H9 (cell line): ENCODE results near the gene NDUFAF2. TPM values are rescaled to one million over a fixed set of nuclear protein-coding genes. Genes with fewer than 3 reads are reported as not detected.

Experiments used
- DNase-seq: peaks from one replicate; pipeline ENCODE4 v3.0.0-alpha.2; 2017
- H2AFZ ChIP-seq: one replicate; pipeline ENCODE4 v1.6.1; 2013; ENCODE audit warnings: mild to moderate bottlenecking, low read length, control low read depth, moderate library complexity
- H2AK5ac ChIP-seq: 2 replicates; pipeline ENCODE4 v1.6.1; 2013; ENCODE audit warnings: low read length, control low read depth, mixed read lengths; ENCODE audit not compliant: insufficient read length
- H2BK120ac ChIP-seq: one replicate; pipeline ENCODE4 v1.6.1; 2013; ENCODE audit warnings: low read depth, mild to moderate bottlenecking, low read length, control low read depth, inconsistent platforms; ENCODE audit not compliant: poor library complexity, severe bottlenecking
- H2BK12ac ChIP-seq: 2 replicates; pipeline ENCODE4 v1.6.1; 2013; ENCODE audit warnings: low read length, control low read depth, mixed read lengths, low read depth; ENCODE audit not compliant: insufficient read length
- H2BK15ac ChIP-seq: 2 replicates; pipeline ENCODE4 v1.6.1; 2013; ENCODE audit warnings: low read depth, low read length, control low read depth
- H2BK20ac ChIP-seq: one replicate; pipeline ENCODE4 v1.6.1; 2013; ENCODE audit warnings: low read depth, mild to moderate bottlenecking, low read length, control low read depth, inconsistent platforms; ENCODE audit not compliant: poor library complexity, severe bottlenecking
- H2BK5ac ChIP-seq: 2 replicates; pipeline ENCODE4 v1.6.1; 2013; ENCODE audit warnings: low read length, control low read depth, mixed read lengths; ENCODE audit not compliant: insufficient read length
- H3K14ac ChIP-seq: 2 replicates; pipeline ENCODE4 v1.6.1; 2013; ENCODE audit warnings: low read length, control low read depth; ENCODE audit not compliant: insufficient read depth
- H3K18ac ChIP-seq: 2 replicates; pipeline ENCODE4 v1.6.1; 2013; ENCODE audit warnings: low read depth, mild to moderate bottlenecking, mixed read lengths, low read length, control low read depth; ENCODE audit not compliant: insufficient read length
- H3K23ac ChIP-seq: 2 replicates; pipeline ENCODE4 v1.6.1; 2013; ENCODE audit warnings: low read length, control low read depth, mixed read lengths, low read depth; ENCODE audit not compliant: insufficient read length
- H3K23me2 ChIP-seq: 2 replicates; pipeline ENCODE4 v1.6.1; 2013; ENCODE audit warnings: low read depth, mild to moderate bottlenecking, mixed read lengths, low read length, control low read depth; ENCODE audit not compliant: insufficient read length, poor library complexity, severe bottlenecking
- H3K27ac ChIP-seq: 2 replicates; pipeline ENCODE4 v1.5.1; 2013; ENCODE audit warnings: low read length, control low read depth, mixed read lengths, low read depth; ENCODE audit not compliant: insufficient read length
- H3K27me3 ChIP-seq: 2 replicates; pipeline ENCODE4 v1.6.1; 2013; ENCODE audit warnings: low read length, control low read depth, inconsistent platforms; ENCODE audit not compliant: insufficient read depth
- H3K4ac ChIP-seq: 2 replicates; pipeline ENCODE4 v1.6.1; 2013; ENCODE audit warnings: low read depth, mild to moderate bottlenecking, control low read depth, inconsistent platforms, low read length, moderate library complexity
- H3K4me1 ChIP-seq: 2 replicates; pipeline ENCODE4 v1.6.1; 2013; ENCODE audit warnings: low read length, control low read depth, inconsistent platforms; ENCODE audit not compliant: insufficient read depth
- H3K4me2 ChIP-seq: 2 replicates; pipeline ENCODE4 v1.6.1; 2013; ENCODE audit warnings: low read length, control low read depth, mixed read lengths; ENCODE audit not compliant: insufficient read length, insufficient read depth
- H3K56ac ChIP-seq: 2 replicates; pipeline ENCODE4 v1.6.1; 2013; ENCODE audit warnings: low read depth, mild to moderate bottlenecking, mixed read lengths, low read length, control low read depth; ENCODE audit not compliant: insufficient read length
- H3K79me1 ChIP-seq: 2 replicates; pipeline ENCODE4 v1.6.1; 2013; ENCODE audit warnings: low read depth, mild to moderate bottlenecking, moderate library complexity, low read length, control low read depth, inconsistent platforms; ENCODE audit not compliant: insufficient read depth, poor library complexity, severe bottlenecking
- H3K79me2 ChIP-seq: 2 replicates; pipeline ENCODE4 v1.6.1; 2013; ENCODE audit warnings: low read length, control low read depth, inconsistent platforms; ENCODE audit not compliant: insufficient read depth
- H3K9ac ChIP-seq: 2 replicates; pipeline ENCODE4 v1.6.1; 2013; ENCODE audit warnings: low read length, control low read depth, mixed read lengths; ENCODE audit not compliant: insufficient read length; ENCODE audit errors: extremely low read depth
- H3K9me3 ChIP-seq: one replicate; pipeline ENCODE4 v1.6.1; 2013; ENCODE audit warnings: low read depth, low read length, inconsistent platforms; ENCODE audit not compliant: control insufficient read depth
- H3T11ph ChIP-seq: one replicate; pipeline ENCODE4 v1.6.1; 2013; ENCODE audit warnings: mild to moderate bottlenecking, low read length, control low read depth, inconsistent platforms
- H4K20me1 ChIP-seq: one replicate; pipeline ENCODE4 v1.6.1; 2013; ENCODE audit not compliant: control insufficient read depth, insufficient read length, insufficient read depth
- H4K5ac ChIP-seq: 2 replicates; pipeline ENCODE4 v1.6.1; 2013; ENCODE audit warnings: low read depth, mild to moderate bottlenecking, mixed read lengths, low read length, control low read depth; ENCODE audit not compliant: insufficient read length
- H4K8ac ChIP-seq: replicated peaks from 2 replicates; pipeline ENCODE4 v1.6.1; 2013; ENCODE audit warnings: low read length, control low read depth, mixed read lengths, low read depth; ENCODE audit not compliant: insufficient read length
- H4K91ac ChIP-seq: 2 replicates; pipeline ENCODE4 v1.6.1; 2013; ENCODE audit warnings: low read depth, mild to moderate bottlenecking, moderate library complexity, mixed read lengths, low read length, control low read depth; ENCODE audit not compliant: insufficient read length
- H3K27ac Mint-ChIP-seq, 3 experiments: 2 replicates in 2 of 3; 3 replicates in 1 of 3; pipeline ENCODE4 v1.8.0; 2020 to 2021; ENCODE audit warnings: mixed read lengths in 3 of 3, mild to moderate bottlenecking in 1 of 3, moderate library complexity in 1 of 3
- H3K27me3 Mint-ChIP-seq: 2 replicates; pipeline ENCODE4 v1.8.0; 2021; ENCODE audit warnings: low read depth, mild to moderate bottlenecking, moderate library complexity, mixed read lengths
- H3K36me3 Mint-ChIP-seq, 3 experiments: 2 replicates in 2 of 3; 3 replicates in 1 of 3; pipeline ENCODE4 v1.8.0; 2020 to 2021; ENCODE audit warnings: low read depth in 3 of 3, mixed read lengths in 3 of 3; ENCODE audit not compliant: insufficient read depth in 1 of 3
- H3K4me1 Mint-ChIP-seq, 2 experiments: 2 replicates each; pipeline ENCODE4 v1.8.0; 2020; ENCODE audit warnings: mixed read lengths in 2 of 2
- H3K4me3 Mint-ChIP-seq, 2 experiments: 2 replicates in 1 of 2; 3 replicates in 1 of 2; pipeline ENCODE4 v1.8.0; 2020 to 2021; ENCODE audit warnings: mild to moderate bottlenecking in 2 of 2, mixed read lengths in 2 of 2, moderate library complexity in 1 of 2
- H3K9me3 Mint-ChIP-seq, 2 experiments: 2 replicates in 1 of 2; 3 replicates in 1 of 2; pipeline ENCODE4 v1.8.0; 2020; ENCODE audit warnings: mild to moderate bottlenecking in 2 of 2, mixed read lengths in 2 of 2, moderate library complexity in 1 of 2
- CTCF ChIP-seq: fragments of 200-600 bp; sonication (generic); conservative IDR thresholded peaks from 3 replicates; pipeline ENCODE4 v1.8.0; 2021; ENCODE audit warnings: antibody characterized with exemption, mild to moderate bottlenecking
- total RNA-seq: library from RNA; stranded (reverse); gene quantifications from 2 replicates; pipeline ENCODE4 v1.2.1, GENCODE V29; 2021

The NDUFAF2 gene
- total RNA-seq, 1 experiment from 2014 or later: 31.4 TPM

- DNase-seq: no peak
- Histone ChIP-seq H3K9ac (no peak overlapping the region), H4K91ac (no peak overlapping the region), H4K5ac (no peak overlapping the region), H3K14ac (no peak overlapping the region), H3K4ac (no peak overlapping the region), H4K20me1 (no peaks in the 10 kb centered on the region), H3T11ph (no peak overlapping the region), H2BK12ac (no peak overlapping the region), H3K4me1 (no peaks in the 10 kb centered on the region), H3K18ac (no peak overlapping the region), H4K8ac (no peak overlapping the region), H3K56ac (no peak overlapping the region), H3K4me2 (no peak overlapping the region), H3K23me2 (no peaks in the 10 kb centered on the region), H2AK5ac (no peak overlapping the region), H3K79me1 (no peaks in the 10 kb centered on the region), H3K79me2 (no peaks in the 10 kb centered on the region), H2BK20ac (no peak overlapping the region), H2BK15ac (no peak overlapping the region), H3K9me3 (no peaks in the 10 kb centered on the region), H2AFZ (no peak overlapping the region), H2BK120ac (no peak overlapping the region), H2BK5ac (no peak overlapping the region), H3K27me3 (no peaks in the 10 kb centered on the region), H3K23ac (no peak overlapping the region), H3K27ac (no peak overlapping the region)
- no peak overlapping the region for H3K27ac Mint-ChIP-seq
- peaks cover 0 to 2% (median 0%) of the 10 kb centered on the region in 3 experiments; a peak in 3 of 7 replicates for H3K36me3 Mint-ChIP-seq
- peaks cover 12 to 16% of the 10 kb centered on the region in 2 experiments for H3K4me1 Mint-ChIP-seq
- TF ChIP-seq CTCF: no peak
- no peak overlapping the region for H3K4me3 Mint-ChIP-seq
- peaks cover 0 to 2% of the 10 kb centered on the region in 2 experiments; a peak in 1 of 5 replicates for H3K9me3 Mint-ChIP-seq
- H3K27me3 Mint-ChIP-seq: no peaks in the 10 kb centered on the region
Measured at GRCh38 chr5:61004448-61004847, 59.4 kb downstream of the NDUFAF2 start.
